ENCODE measurements around the gene CD8B2.

CD8B2 gene

GRCh38 chr2:106516864-106517263 lies 29.7 kb downstream of the CD8B2 start:
- no peaks in the 10 kb centered on the region for H4K20me1 ChIP-seq (ENCODE audit: insufficient read depth, low read length, poor library complexity, severe bottlenecking)
- no peaks in the 10 kb centered on the region for H3K79me2 ChIP-seq (ENCODE audit: insufficient read depth, low read length)
- no peaks in the 10 kb centered on the region for H3K36me3 ChIP-seq (ENCODE audit: insufficient read depth, low read length)
- no peaks in the 10 kb centered on the region for H3K9me2 ChIP-seq (replicated peaks; ENCODE audit: low read depth, low read length)
- no peaks in the 10 kb centered on the region for H3K9me3 ChIP-seq (ENCODE audit: insufficient read depth, low read depth, low read length)
- no peak overlapping the region for H2AFZ ChIP-seq (ENCODE audit: low read length)
- no peaks in the 10 kb centered on the region for H3K27me3 ChIP-seq (ENCODE audit: insufficient read depth, low read length, poor library complexity, severe bottlenecking)
- H3K4me3 ChIP-seq (ENCODE audit: low read length, poor library complexity, severe bottlenecking): no peak overlapping the region
- H3K9ac ChIP-seq (ENCODE audit: low read depth, low read length, poor library complexity, severe bottlenecking): no peak overlapping the region
- no peaks in the 10 kb centered on the region for H3F3A ChIP-seq (ENCODE audit: low read depth)
- no peaks in the 10 kb centered on the region for H3K4me1 ChIP-seq (ENCODE audit: insufficient read depth, low read length, poor library complexity, severe bottlenecking)
- H3K4me2 ChIP-seq (ENCODE audit: low read depth, low read length, poor library complexity, severe bottlenecking): no peak overlapping the region
- no peak for TF ChIP-seq EZH2phosphoT487 (IDR thresholded peaks at IDR 0.05; ENCODE audit: borderline replicate concordance)
- TF ChIP-seq CTCF (conservative IDR thresholded peaks at IDR 0.05; ENCODE audit: low read length): no peak

- Histone ChIP-seq H3K36me3 (ENCODE audit: insufficient read depth, low read length) (no peaks in the 10 kb centered on the region), H3K79me2 (ENCODE audit: insufficient read depth, low read length) (no peaks in the 10 kb centered on the region), H3K9ac (ENCODE audit: low read depth, low read length, poor library complexity, severe bottlenecking) (no peak overlapping the region), H3K27me3 (ENCODE audit: insufficient read depth, low read length, poor library complexity, severe bottlenecking) (no peaks in the 10 kb centered on the region), H3K4me3 (ENCODE audit: low read length, poor library complexity, severe bottlenecking) (no peak overlapping the region), H3K4me1 (ENCODE audit: insufficient read depth, low read length, poor library complexity, severe bottlenecking) (no peaks in the 10 kb centered on the region), H3K4me2 (ENCODE audit: low read depth, low read length, poor library complexity, severe bottlenecking) (no peak overlapping the region), H2AFZ (ENCODE audit: low read length) (no peak overlapping the region), H3K9me2 (replicated peaks; ENCODE audit: low read depth, low read length) (no peaks in the 10 kb centered on the region), H3K9me3 (ENCODE audit: insufficient read depth, low read depth, low read length) (no peaks in the 10 kb centered on the region), H4K20me1 (ENCODE audit: insufficient read depth, low read length, poor library complexity, severe bottlenecking) (no peaks in the 10 kb centered on the region), H3F3A (ENCODE audit: low read depth) (no peaks in the 10 kb centered on the region)
- TF ChIP-seq CTCF (conservative IDR thresholded peaks at IDR 0.05; ENCODE audit: low read length) (no peak), EZH2phosphoT487 (IDR thresholded peaks at IDR 0.05; ENCODE audit: borderline replicate concordance) (no peak)
Observed at GRCh38 chr2:106517329-106517728, 30.2 kb downstream of the CD8B2 start.

GRCh38 chr2:106519767-106520166 lies 32.6 kb downstream of the CD8B2 start:
- Histone ChIP-seq H3K4me3 (ENCODE audit: low read length, poor library complexity, severe bottlenecking) (no peak overlapping the region), H3K9ac (ENCODE audit: low read depth, low read length, poor library complexity, severe bottlenecking) (no peak overlapping the region), H3K9me3 (ENCODE audit: insufficient read depth, low read depth, low read length) (no peaks in the 10 kb centered on the region; the same call in 1 of the 2 replicates), H3K4me2 (ENCODE audit: low read depth, low read length, poor library complexity, severe bottlenecking) (no peak overlapping the region), H3F3A (ENCODE audit: low read depth) (no peaks in the 10 kb centered on the region), H4K20me1 (ENCODE audit: insufficient read depth, low read length, poor library complexity, severe bottlenecking) (no peaks in the 10 kb centered on the region), H2AFZ (ENCODE audit: low read length) (no peak overlapping the region), H3K4me1 (ENCODE audit: insufficient read depth, low read length, poor library complexity, severe bottlenecking) (no peaks in the 10 kb centered on the region), H3K9me2 (replicated peaks; ENCODE audit: low read depth, low read length) (no peaks in the 10 kb centered on the region), H3K36me3 (ENCODE audit: insufficient read depth, low read length) (no peaks in the 10 kb centered on the region), H3K27me3 (ENCODE audit: insufficient read depth, low read length, poor library complexity, severe bottlenecking) (no peaks in the 10 kb centered on the region), H3K79me2 (ENCODE audit: insufficient read depth, low read length) (no peaks in the 10 kb centered on the region)
- TF ChIP-seq CTCF (conservative IDR thresholded peaks at IDR 0.05; ENCODE audit: low read length) (no peak), EZH2phosphoT487 (IDR thresholded peaks at IDR 0.05; ENCODE audit: borderline replicate concordance) (no peak)

All from Loucy (cell line).